Uterus (tissue), 4 donors: ENCODE results near the gene SGCA. TPM values are rescaled to one million over a fixed set of nuclear protein-coding genes. Genes with fewer than 3 reads are reported as not detected.

ENCODE experiments used
- DNase-seq, 2 donors: peaks; one replicate each; pipeline ENCODE4 v3.0.0-alpha.2; 2019 to 2020
- H3K27ac ChIP-seq, 2 donors: fragments of 200-600 bp; sonication (generic); 1 replicate in 1 of 2; 2 replicates in 1 of 2; pipeline ENCODE4 v1.5.1; 2016 to 2018
- H3K27me3 ChIP-seq, 2 donors: fragments of 200-600 bp; sonication (generic); one replicate each; pipeline ENCODE4 v1.5.1; 2018 to 2019; ENCODE audit warnings: control low read depth in 1 of 2
- H3K36me3 ChIP-seq, 2 donors: fragments of 200-600 bp; sonication (generic); one replicate each; pipeline ENCODE4 v1.5.1; 2019; ENCODE audit warnings: control low read depth in 1 of 2
- H3K4me1 ChIP-seq, 2 donors: fragments of 200-600 bp; sonication (generic); one replicate each; pipeline ENCODE4 v1.5.1; 2018 to 2019; ENCODE audit warnings: control low read depth in 1 of 2
- H3K4me3 ChIP-seq, 2 donors: fragments of 200-600 bp; sonication (generic); 1 replicate in 1 of 2; 2 replicates in 1 of 2; pipeline ENCODE4 v1.5.1; 2018 to 2019; ENCODE audit warnings: mild to moderate bottlenecking in 1 of 2
- H3K9me3 ChIP-seq, 2 donors: fragments of 200-600 bp; sonication (generic); one replicate each; pipeline ENCODE4 v1.5.1; 2019; ENCODE audit warnings: control low read depth in 1 of 2
- CTCF ChIP-seq, 4 experiments: fragments of 200-600 bp in 2 of 4; fragments of 450-650 bp in 2 of 4; sonication (generic) in 2 of 4; IDR thresholded peaks; one replicate each; pipeline ENCODE4 v1.5.1; 2016 to 2019; ENCODE audit warnings: antibody characterized with exemption in 4 of 4, mild to moderate bottlenecking in 2 of 4, moderate library complexity in 1 of 4
- POLR2A ChIP-seq, 2 donors: fragments of 450-650 bp; IDR thresholded peaks; one replicate each; pipeline ENCODE4 v1.6.1; 2016; ENCODE audit warnings: antibody characterized with exemption in 2 of 2, mild to moderate bottlenecking in 1 of 2, moderate library complexity in 1 of 2
- intact Hi-C: fragments of 100-400 bp; cut with DNase I; formaldehyde crosslinking; loops from one replicate; pipeline ENCODE4 v1.15.1; 2023; ENCODE audit warnings: low total_unique reads
- total RNA-seq, 4 donors: library from RNA; depleted of rRNA in 3 of 4; stranded (reverse); fragments of >200 nt in 3 of 4; gene quantifications; one replicate each; pipeline versions ENCODE4 v1.1.0 to v1.2.4, GENCODE V29; 2014 to 2023
- donor health status: DM: yes; HTN: yes; CAD: no.

Gene SGCA
- total RNA-seq, 4 donors from 2014 or later = 0.90 to 119 (median 19.6) TPM; not detected in 1

- H3K4me1 ChIP-seq = peaks cover 0 to 9% of the 10 kb centered on the region in 2 donors
- intact Hi-C loops = no loop called here
- DNase-seq = no peak
- no peaks in the 10 kb centered on the region for H3K27me3 ChIP-seq
- no peak overlapping the region for H3K4me3 ChIP-seq
- H3K36me3 ChIP-seq = no peaks in the 10 kb centered on the region
- H3K9me3 ChIP-seq = no peaks in the 10 kb centered on the region
- TF ChIP-seq CTCF (IDR thresholded peaks at IDR 0.05) (no peak), POLR2A (IDR thresholded peaks at IDR 0.05) (no peak)
- H3K27ac ChIP-seq = no peak overlapping the region
Measured at GRCh38 chr17:50180111-50180510, 14.3 kb downstream of the SGCA start.

GRCh38 chr17:50180620-50181019 is 14.8 kb downstream of the SGCA start:
- no peaks in the 10 kb centered on the region for H3K9me3 ChIP-seq
- peaks cover 0 to 9% of the 10 kb centered on the region in 2 donors for H3K4me1 ChIP-seq
- H3K36me3 ChIP-seq = no peaks in the 10 kb centered on the region
- no peaks in the 10 kb centered on the region for H3K27me3 ChIP-seq
- no peak overlapping the region for H3K4me3 ChIP-seq
- TF ChIP-seq CTCF (IDR thresholded peaks at IDR 0.05) (no peak), POLR2A (IDR thresholded peaks at IDR 0.05) (no peak)
- no peak for DNase-seq
- H3K27ac ChIP-seq = peak overlapping the region in 1 of 2 donors; percentile 96
- intact Hi-C loops = no loop called here

GRCh38 chr17:50181144-50181543 is 15.3 kb downstream of the SGCA start:
- Histone ChIP-seq H3K27me3 (no peaks in the 10 kb centered on the region), H3K4me3 (no peak overlapping the region), H3K36me3 (no peaks in the 10 kb centered on the region), H3K4me1 (peaks cover 0 to 9% of the 10 kb centered on the region in 2 donors), H3K27ac (peak overlapping the region in 1 of 2 donors; percentile 96), H3K9me3 (no peaks in the 10 kb centered on the region)
- intact Hi-C loops = no loop called here
- TF ChIP-seq CTCF (IDR thresholded peaks at IDR 0.05) (no peak), POLR2A (IDR thresholded peaks at IDR 0.05) (no peak)
- no peak for DNase-seq

- peaks cover 0 to 9% of the 10 kb centered on the region in 2 donors for H3K4me1 ChIP-seq
- H3K36me3 ChIP-seq = no peaks in the 10 kb centered on the region
- peak overlapping the region; percentile 82 to 96 for H3K27ac ChIP-seq
- intact Hi-C loops = no loop called here
- TF ChIP-seq POLR2A (IDR thresholded peaks at IDR 0.05) (no peak), CTCF (IDR thresholded peaks at IDR 0.05) (no peak)
- H3K27me3 ChIP-seq = no peaks in the 10 kb centered on the region
- no peaks in the 10 kb centered on the region for H3K9me3 ChIP-seq
- H3K4me3 ChIP-seq = no peak overlapping the region
- no peak for DNase-seq
Measured at GRCh38 chr17:50181591-50182560, 16.1 kb downstream of the SGCA start.

GRCh38 chr17:50182783-50183420 is 17.1 kb downstream of the SGCA start:
- Histone ChIP-seq H3K4me1 (peaks cover 0 to 6% of the 10 kb centered on the region in 2 donors), H3K27me3 (no peaks in the 10 kb centered on the region), H3K9me3 (no peaks in the 10 kb centered on the region), H3K36me3 (no peaks in the 10 kb centered on the region), H3K4me3 (no peak overlapping the region), H3K27ac (peak overlapping the region; percentile 82 to 96)
- intact Hi-C loops = no loop called here
- TF ChIP-seq CTCF (IDR thresholded peaks at IDR 0.05) (no peak), POLR2A (IDR thresholded peaks at IDR 0.05) (no peak)
- DNase-seq = no peak
